Stomach (tissue), 4 donors: ENCODE results near the gene NKPD1.

Experiments
- POLR2A ChIP-seq, 4 donors: fragments of 450-650 bp; IDR thresholded peaks; one replicate each; pipeline ENCODE4 v1.6.1; 2016; ENCODE audit warnings: antibody characterized with exemption in 4 of 4, control low read depth in 2 of 4, mild to moderate bottlenecking in 1 of 4, moderate library complexity in 1 of 4
- POLR2AphosphoS5 ChIP-seq, 3 donors: sonication (generic); formaldehyde crosslinking; IDR thresholded peaks; one replicate each; pipeline ENCODE4 v1.6.1; 2016; ENCODE audit warnings: antibody characterized with exemption in 3 of 3
- TF ChIP-seq, protein P1 (sequence below), 7 experiments: fragments of 450-650 bp in 4 of 7; fragments of 200-600 bp in 3 of 7; sonication (generic) in 3 of 7; IDR thresholded peaks; one replicate each; pipeline ENCODE4 v1.5.1; 2016 to 2019; ENCODE audit warnings: antibody characterized with exemption in 7 of 7, control low read depth in 2 of 7, mild to moderate bottlenecking in 1 of 7

DNA sequence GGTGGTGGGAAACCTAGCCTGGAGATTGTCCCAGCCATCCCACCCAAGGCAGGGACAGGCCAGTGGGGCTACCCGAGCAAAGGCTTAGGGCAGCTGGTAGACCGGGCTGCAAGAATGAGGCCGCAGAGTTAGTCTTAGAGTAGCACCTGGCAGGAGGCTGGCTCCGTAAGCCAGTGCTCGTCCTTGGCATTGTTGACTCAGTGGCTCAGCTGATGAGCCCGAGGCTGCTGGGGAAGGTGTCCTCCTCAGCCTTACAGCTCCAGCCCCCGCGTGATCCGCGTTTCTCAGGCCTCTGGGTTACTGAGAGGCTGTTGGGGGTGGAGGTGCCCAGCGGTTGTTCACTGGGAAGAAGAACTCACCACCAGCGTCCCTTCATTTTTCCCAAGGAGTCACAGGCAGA lies 43.1 kb downstream of the NKPD1 start:
- TF ChIP-seq, protein P1, sequence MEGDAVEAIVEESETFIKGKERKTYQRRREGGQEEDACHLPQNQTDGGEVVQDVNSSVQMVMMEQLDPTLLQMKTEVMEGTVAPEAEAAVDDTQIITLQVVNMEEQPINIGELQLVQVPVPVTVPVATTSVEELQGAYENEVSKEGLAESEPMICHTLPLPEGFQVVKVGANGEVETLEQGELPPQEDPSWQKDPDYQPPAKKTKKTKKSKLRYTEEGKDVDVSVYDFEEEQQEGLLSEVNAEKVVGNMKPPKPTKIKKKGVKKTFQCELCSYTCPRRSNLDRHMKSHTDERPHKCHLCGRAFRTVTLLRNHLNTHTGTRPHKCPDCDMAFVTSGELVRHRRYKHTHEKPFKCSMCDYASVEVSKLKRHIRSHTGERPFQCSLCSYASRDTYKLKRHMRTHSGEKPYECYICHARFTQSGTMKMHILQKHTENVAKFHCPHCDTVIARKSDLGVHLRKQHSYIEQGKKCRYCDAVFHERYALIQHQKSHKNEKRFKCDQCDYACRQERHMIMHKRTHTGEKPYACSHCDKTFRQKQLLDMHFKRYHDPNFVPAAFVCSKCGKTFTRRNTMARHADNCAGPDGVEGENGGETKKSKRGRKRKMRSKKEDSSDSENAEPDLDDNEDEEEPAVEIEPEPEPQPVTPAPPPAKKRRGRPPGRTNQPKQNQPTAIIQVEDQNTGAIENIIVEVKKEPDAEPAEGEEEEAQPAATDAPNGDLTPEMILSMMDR (IDR thresholded peaks at IDR 0.05): no peak
- TF ChIP-seq POLR2AphosphoS5 (IDR thresholded peaks at IDR 0.05): no peak
- TF ChIP-seq POLR2A (IDR thresholded peaks at IDR 0.05): no peak
